Measurements from ENCODE around the gene CFAP20. TPM values are rescaled to one million over a fixed set of nuclear protein-coding genes. Genes with fewer than 3 reads are reported as not detected.
"Not testable (repeated sequence)": the region's sequence is repeated elsewhere in the genome, so short reads cannot be mapped to it uniquely, and the experiment has no call there.

CFAP20 gene
- total RNA-seq, 1 experiment from 2014 or later, result 58.3 TPM

DNA sequence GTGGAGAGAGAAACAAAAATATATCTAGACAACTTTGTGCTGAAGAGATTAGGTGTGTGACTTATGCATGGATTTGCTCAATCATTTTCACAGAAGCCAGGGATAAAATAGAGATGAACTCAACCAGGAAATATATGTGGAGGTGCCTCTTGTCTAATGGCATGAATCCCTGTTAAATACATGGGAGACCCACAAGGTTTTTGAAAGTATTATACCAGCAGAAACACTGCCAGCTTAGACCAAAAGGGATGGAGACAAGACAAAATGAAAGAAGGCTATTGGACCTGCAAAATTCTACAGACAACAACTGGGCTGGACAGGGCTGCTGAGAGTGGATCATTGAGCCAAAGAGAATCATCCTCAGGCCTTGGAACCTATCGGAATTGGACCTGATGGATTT lies 52.7 kb downstream of the CFAP20 start:
- BruUV-seq (replicated peaks), result no TSS peak
- no peaks in the 10 kb centered on the region for H3K79me2 ChIP-seq (ENCODE audit: low read length)
- TF ChIP-seq, protein P1, sequence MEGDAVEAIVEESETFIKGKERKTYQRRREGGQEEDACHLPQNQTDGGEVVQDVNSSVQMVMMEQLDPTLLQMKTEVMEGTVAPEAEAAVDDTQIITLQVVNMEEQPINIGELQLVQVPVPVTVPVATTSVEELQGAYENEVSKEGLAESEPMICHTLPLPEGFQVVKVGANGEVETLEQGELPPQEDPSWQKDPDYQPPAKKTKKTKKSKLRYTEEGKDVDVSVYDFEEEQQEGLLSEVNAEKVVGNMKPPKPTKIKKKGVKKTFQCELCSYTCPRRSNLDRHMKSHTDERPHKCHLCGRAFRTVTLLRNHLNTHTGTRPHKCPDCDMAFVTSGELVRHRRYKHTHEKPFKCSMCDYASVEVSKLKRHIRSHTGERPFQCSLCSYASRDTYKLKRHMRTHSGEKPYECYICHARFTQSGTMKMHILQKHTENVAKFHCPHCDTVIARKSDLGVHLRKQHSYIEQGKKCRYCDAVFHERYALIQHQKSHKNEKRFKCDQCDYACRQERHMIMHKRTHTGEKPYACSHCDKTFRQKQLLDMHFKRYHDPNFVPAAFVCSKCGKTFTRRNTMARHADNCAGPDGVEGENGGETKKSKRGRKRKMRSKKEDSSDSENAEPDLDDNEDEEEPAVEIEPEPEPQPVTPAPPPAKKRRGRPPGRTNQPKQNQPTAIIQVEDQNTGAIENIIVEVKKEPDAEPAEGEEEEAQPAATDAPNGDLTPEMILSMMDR (conservative IDR thresholded peaks at IDR 0.05; ENCODE audit: low read depth, low read length), result no peak
- no peak for TF ChIP-seq EZH2phosphoT487 (IDR thresholded peaks at IDR 0.05; ENCODE audit: borderline replicate concordance, low read length)
- no peak for TF ChIP-seq EZH2 (IDR thresholded peaks at IDR 0.05; ENCODE audit: low read length, unreplicated experiment)
- H3K27ac ChIP-seq (ENCODE audit: low read length), result no peak overlapping the region
- no peak overlapping the region for H3K4me2 ChIP-seq (ENCODE audit: low read length)
- H3F3A ChIP-seq (ENCODE audit: low read length, unreplicated experiment), result no peaks in the 10 kb centered on the region
- no peaks in the 10 kb centered on the region for H4K20me1 ChIP-seq (ENCODE audit: low read length)
- H2AFZ ChIP-seq (ENCODE audit: low read length), result no peak overlapping the region
- intact Hi-C loops (cut with micrococcal nuclease), result no loop called here
- CTCF ChIA-PET, result no interaction called here
- no peaks in the 10 kb centered on the region for H3K27me3 ChIP-seq (ENCODE audit: low read length)
- no peaks in the 10 kb centered on the region for H3K36me3 ChIP-seq (ENCODE audit: low read depth, low read length)
- POLR2A ChIA-PET (ENCODE audit: unreplicated experiment), result no interaction called here
- no peak overlapping the region for H3K9ac ChIP-seq (ENCODE audit: low read length)
- no peak for ATAC-seq
- H3K4me1 ChIP-seq (ENCODE audit: insufficient read depth, low read length), result no peaks in the 10 kb centered on the region
- H3K9me2 ChIP-seq (replicated peaks; ENCODE audit: low read length), result no peaks in the 10 kb centered on the region
- no peak overlapping the region for H3K4me3 ChIP-seq (ENCODE audit: low read length)
- no peak for DNase-seq
- H3K9me3 ChIP-seq (ENCODE audit: low read length), result no peaks in the 10 kb centered on the region

DNA sequence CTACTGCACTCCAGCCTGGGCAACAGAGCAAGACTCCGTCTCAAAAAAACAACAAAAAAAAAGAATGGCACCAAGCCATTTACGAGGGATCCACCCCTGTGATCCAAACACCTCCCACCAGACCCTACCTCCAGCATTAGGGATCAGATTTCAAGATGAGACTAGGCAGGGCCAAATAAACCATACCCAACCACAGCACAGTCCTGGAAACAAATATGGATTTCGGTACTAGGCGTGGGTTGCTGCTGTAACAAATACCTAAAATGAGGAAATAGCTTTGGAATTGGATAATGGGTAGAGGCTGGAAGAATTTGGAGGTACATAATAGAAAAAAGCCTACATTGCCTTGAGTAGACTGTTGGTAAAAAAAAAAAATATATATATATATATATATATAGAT lies 54.5 kb downstream of the CFAP20 start:
- no peaks in the 10 kb centered on the region for H3K36me3 ChIP-seq (ENCODE audit: low read depth, low read length)
- no peaks in the 10 kb centered on the region for H3K9me2 ChIP-seq (replicated peaks; ENCODE audit: low read length)
- H3K79me2 ChIP-seq (ENCODE audit: low read length), result no peaks in the 10 kb centered on the region
- no peak overlapping the region for H2AFZ ChIP-seq (ENCODE audit: low read length)
- H3K4me2 ChIP-seq (ENCODE audit: low read length), result no peak overlapping the region
- intact Hi-C loops (cut with micrococcal nuclease), result no loop called here
- H3K27ac ChIP-seq (ENCODE audit: low read length), result no peak overlapping the region
- TF ChIP-seq, protein P1 (conservative IDR thresholded peaks at IDR 0.05; ENCODE audit: low read depth, low read length), result no peak
- no peak for TF ChIP-seq EZH2 (IDR thresholded peaks at IDR 0.05; ENCODE audit: low read length, unreplicated experiment)
- no peak for TF ChIP-seq EZH2phosphoT487 (IDR thresholded peaks at IDR 0.05; ENCODE audit: borderline replicate concordance, low read length)
- ATAC-seq (no peak), DNase-seq (no peak)
- H3K4me3 ChIP-seq (ENCODE audit: low read length), result no peak overlapping the region
- no peak overlapping the region for H3K9ac ChIP-seq (ENCODE audit: low read length)
- no peaks in the 10 kb centered on the region for H3K27me3 ChIP-seq (ENCODE audit: low read length)
- H4K20me1 ChIP-seq (ENCODE audit: low read length), result no peaks in the 10 kb centered on the region
- no peaks in the 10 kb centered on the region for H3K9me3 ChIP-seq (ENCODE audit: low read length)
- BruUV-seq (replicated peaks), result no TSS peak
- H3K4me1 ChIP-seq (ENCODE audit: insufficient read depth, low read length), result no peaks in the 10 kb centered on the region
- CTCF ChIA-PET, result no interaction called here
- no peaks in the 10 kb centered on the region for H3F3A ChIP-seq (ENCODE audit: low read length, unreplicated experiment)
- POLR2A ChIA-PET (ENCODE audit: unreplicated experiment), result no interaction called here

GRCh38 chr16:58073086-58073485 lies 56.1 kb downstream of the CFAP20 start:
- H3K9me3 ChIP-seq (ENCODE audit: low read length); POLR2A ChIA-PET (ENCODE audit: unreplicated experiment); H3K9me2 ChIP-seq (replicated peaks; ENCODE audit: low read length); BruUV-seq (replicated peaks); CTCF ChIA-PET; intact Hi-C loops (cut with micrococcal nuclease); H3F3A ChIP-seq (ENCODE audit: low read length, unreplicated experiment); DNase-seq; H3K36me3 ChIP-seq (ENCODE audit: low read depth, low read length); H2AFZ ChIP-seq (ENCODE audit: low read length); H3K4me2 ChIP-seq (ENCODE audit: low read length); H4K20me1 ChIP-seq (ENCODE audit: low read length); ATAC-seq; H3K4me3 ChIP-seq (ENCODE audit: low read length); H3K27ac ChIP-seq (ENCODE audit: low read length); H3K27me3 ChIP-seq (ENCODE audit: low read length); H3K9ac ChIP-seq (ENCODE audit: low read length); H3K79me2 ChIP-seq (ENCODE audit: low read length); H3K4me1 ChIP-seq (ENCODE audit: insufficient read depth, low read length): not testable (repeated sequence)

- H3K27me3 ChIP-seq (ENCODE audit: low read length); H3F3A ChIP-seq (ENCODE audit: low read length, unreplicated experiment); DNase-seq; intact Hi-C loops (cut with micrococcal nuclease); H3K4me2 ChIP-seq (ENCODE audit: low read length); H2AFZ ChIP-seq (ENCODE audit: low read length); CTCF ChIA-PET; H3K9me2 ChIP-seq (replicated peaks; ENCODE audit: low read length); H3K4me1 ChIP-seq (ENCODE audit: insufficient read depth, low read length); H4K20me1 ChIP-seq (ENCODE audit: low read length); H3K9ac ChIP-seq (ENCODE audit: low read length); H3K9me3 ChIP-seq (ENCODE audit: low read length); ATAC-seq; H3K4me3 ChIP-seq (ENCODE audit: low read length); H3K79me2 ChIP-seq (ENCODE audit: low read length); H3K36me3 ChIP-seq (ENCODE audit: low read depth, low read length); BruUV-seq (replicated peaks); H3K27ac ChIP-seq (ENCODE audit: low read length): not testable (repeated sequence)
- POLR2A ChIA-PET (ENCODE audit: unreplicated experiment), result interaction anchor here (0.6 kb wide), 1 partner anchor 125 kb away, joined by 3 read pairs; no protein-coding TSS in a partner anchor
Measured at GRCh38 chr16:58072134-58072533, 57.0 kb downstream of the CFAP20 start.
